CD4-positive, alpha-beta T cell treated with Interleukin-12 subunit alpha and Interleukin-12 subunit beta, for 1 hour (primary cell): Measurements from ENCODE around the gene LEMD2.

Source experiments
- DNase-seq: peaks from one replicate; pipeline ENCODE4 v3.0.0-alpha.2; 2020

Gene LEMD2

GRCh38 chr6:33754222-33754621, 34.7 kb downstream of the LEMD2 start:
- DNase-seq: no peak

DNA sequence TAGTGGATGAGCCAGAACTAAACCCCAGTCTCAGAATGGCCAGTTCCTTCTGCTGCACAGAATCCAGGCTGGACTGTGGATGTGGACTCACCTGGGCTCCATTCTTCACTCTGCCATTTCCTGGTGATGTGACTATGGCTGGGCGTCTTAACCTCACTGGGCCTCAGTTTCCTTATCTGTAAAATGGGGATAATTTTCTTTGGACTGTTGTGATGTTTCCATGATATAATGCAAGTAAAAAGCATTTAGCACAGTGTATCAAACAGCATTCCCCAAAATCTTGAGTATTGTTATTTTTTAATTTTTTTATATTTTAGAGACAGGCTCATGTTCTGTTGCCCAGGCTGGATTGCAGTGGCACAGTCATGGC, 36.3 kb downstream of the LEMD2 start:
- no peak for DNase-seq

- DNase-seq: no peak
Measured at GRCh38 chr6:33751771-33752645, 36.9 kb downstream of the LEMD2 start.

DNA sequence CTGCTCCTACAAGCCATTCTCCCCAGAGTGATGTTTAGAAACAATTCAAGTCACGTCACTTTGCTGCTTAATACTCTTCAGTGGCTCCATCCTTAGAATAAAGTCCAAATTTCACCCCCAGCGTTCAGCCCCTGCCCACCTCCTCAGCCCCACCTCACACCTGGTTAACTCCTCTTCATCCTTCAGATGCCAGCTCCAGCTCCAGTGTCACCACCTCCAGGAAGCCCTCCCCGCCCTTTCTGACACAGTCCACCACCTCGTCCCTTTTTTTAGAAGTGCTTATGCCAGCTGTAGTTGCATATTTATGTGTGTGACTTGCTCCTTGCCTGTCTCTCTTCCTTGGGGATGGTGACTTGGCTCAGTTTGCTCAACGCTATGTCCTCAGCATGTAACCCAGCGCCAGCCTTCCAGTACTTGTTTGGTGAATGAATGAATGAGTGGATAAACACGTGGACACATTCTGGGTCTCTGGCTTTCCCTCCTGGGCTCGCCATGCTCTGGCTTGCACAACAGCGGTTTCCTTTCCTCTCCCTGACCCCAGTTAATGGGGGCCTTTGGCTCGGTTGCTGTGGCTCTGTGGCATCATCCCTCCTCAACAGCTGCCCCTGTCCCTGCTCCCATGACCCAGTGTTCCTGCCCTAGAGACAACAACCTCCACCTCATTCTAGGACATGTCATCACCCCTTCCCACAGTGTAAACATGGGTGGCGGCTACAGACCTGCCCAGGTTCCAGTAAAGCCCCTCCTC, 38.5 kb downstream of the LEMD2 start:
- DNase-seq: no peak

DNA sequence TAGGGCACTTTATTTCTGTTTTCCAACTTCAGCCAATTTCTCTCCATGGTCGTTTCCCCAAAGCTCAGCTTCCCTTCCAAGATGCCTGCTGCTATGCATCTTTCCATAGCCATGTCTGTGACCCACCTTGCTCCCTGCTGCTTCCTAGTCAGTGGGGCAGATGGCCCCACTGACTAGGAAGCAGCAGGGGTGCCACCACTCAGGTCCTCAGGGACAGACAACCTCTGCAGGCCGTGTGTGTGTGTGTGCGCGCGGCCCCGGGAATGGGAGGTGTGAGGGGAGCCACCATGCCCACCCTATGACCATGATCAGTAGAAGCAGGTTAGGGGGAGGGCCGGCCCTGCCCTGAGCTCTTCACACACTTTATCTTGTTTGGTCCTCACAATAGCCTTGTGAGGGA, 39.5 kb downstream of the LEMD2 start:
- no peak for DNase-seq

GRCh38 chr6:33748841-33749240, 40.1 kb downstream of the LEMD2 start:
- DNase-seq: no peak

DNA sequence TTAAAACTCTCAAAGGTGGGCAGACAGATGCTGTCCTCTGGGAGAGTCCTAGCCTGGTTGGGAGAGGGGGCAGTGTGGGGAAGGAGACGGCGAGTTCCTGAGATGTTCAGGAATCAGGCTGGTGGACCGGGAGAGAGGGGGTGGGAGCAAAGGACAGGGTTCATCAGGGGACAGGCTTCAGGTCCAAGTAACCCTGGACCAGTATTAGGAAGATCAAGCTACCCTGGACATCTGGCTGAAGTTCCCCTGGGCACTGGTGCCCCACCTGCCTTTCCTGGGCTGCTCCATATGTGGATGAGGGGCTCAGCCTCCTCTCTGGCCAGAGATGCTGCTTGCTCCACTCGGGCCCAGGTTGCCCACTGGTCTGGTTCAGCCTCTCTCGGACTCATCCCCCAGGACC, 41.1 kb downstream of the LEMD2 start:
- no peak for DNase-seq

GRCh38 chr6:33746651-33747100, 42.3 kb downstream of the LEMD2 start, which contains the start of gene IP6K3:
TSS of gene IP6K3 (minus strand) at chr6:33746905. CDS start at chr6:33735476, 11,429 bp downstream.
- no peak for DNase-seq

DNA sequence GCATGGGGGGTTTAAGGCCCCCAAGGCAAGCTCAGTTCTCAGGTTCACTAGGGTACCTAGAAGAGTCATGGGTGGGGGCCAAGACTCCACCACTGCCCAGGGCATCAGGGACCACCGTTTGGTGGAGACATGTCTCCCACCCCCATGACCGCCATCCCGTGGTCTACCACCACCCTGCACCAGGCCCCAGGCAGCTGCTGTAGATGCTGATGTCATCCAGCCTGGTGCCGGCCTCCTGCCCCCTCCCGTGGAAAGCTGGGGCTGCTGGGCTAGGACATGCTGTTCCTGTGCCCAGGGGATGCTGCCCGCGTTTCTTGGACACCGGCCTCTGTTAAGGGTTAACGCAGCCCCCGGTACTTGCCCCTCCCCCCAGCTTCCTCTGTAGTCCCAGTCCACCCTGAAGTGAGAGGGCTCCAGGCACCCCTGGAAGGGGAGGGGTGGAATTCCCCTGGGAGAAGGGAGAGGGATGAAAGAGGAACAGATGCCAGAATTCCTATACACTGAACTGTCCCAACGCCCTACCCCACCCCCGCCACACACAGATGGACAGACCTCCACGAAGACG, 42.8 kb downstream of the LEMD2 start:
- DNase-seq: no peak

DNA sequence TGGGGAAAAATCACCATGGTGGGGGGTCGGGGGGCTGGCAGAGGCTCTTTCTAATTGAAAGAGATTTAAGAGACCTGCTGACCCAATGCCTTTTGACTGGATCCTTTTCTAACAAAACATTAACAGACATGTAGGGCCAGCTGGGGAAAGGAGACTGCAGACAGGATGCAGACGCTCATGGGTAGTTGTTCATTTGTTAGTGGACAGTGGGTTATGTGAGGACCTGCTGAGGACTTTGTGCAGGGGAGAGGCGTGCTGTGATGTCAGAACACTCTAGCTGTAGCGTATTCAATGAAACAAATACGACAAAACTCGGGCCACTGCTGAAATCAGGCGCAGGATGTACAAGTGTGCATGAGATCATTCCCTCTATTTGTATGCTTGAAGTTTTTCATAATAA, 43.4 kb downstream of the LEMD2 start:
- DNase-seq: no peak

- DNase-seq: no peak
Measured at GRCh38 chr6:33744895-33745546, 43.9 kb downstream of the LEMD2 start.

- DNase-seq: peak; percentile 76
Measured at GRCh38 chr6:33744001-33744848, 44.7 kb downstream of the LEMD2 start.

DNA sequence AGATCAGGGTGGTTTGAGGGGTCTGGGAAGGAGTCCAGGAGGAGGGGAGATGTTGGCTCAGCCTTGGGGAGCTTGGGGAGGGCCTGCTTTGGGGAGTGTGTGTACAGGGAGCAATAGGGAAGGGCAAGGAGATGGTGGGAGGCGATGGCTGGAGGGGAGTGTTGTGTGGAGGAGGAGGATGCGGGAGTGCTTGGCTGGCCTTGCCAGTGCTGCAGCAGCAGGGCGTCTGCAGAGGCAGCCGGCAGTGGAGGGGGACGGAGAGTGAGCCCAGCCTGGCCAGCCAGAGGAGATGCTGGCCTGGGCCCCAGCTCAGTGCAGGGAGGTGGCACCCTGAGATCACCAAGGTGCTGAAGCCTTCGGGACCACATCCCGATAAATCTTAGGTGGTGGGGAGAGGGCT, 46.1 kb downstream of the LEMD2 start:
- no peak for DNase-seq

- no peak for DNase-seq
Measured at GRCh38 chr6:33742092-33742491, 46.8 kb downstream of the LEMD2 start.

GRCh38 chr6:33740794-33741193, 48.1 kb downstream of the LEMD2 start:
- no peak for DNase-seq

DNA sequence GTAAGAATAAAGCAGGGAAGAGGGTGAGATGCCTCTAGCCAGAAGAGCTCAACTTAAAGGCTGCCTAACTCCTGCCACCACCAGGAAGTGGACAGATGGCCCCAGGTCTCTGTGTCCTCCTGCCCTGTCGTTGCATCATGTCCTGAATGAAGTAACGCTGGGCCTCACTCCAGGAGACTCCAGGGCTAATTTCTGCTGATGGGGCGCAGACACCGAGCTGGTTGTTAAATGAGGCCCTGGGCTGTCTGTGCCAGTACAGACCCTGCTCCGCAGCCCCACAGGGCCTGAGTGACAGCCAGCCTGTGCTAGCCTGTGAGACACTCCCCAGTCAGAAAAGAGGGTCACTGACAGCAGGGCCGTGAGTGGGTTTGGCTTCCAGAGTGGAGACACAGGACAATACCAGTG, 48.7 kb downstream of the LEMD2 start:
- DNase-seq: no peak

GRCh38 chr6:33739571-33739970, 49.4 kb downstream of the LEMD2 start:
- no peak for DNase-seq

GRCh38 chr6:33738879-33739278, 50.1 kb downstream of the LEMD2 start:
- DNase-seq: no peak

DNA sequence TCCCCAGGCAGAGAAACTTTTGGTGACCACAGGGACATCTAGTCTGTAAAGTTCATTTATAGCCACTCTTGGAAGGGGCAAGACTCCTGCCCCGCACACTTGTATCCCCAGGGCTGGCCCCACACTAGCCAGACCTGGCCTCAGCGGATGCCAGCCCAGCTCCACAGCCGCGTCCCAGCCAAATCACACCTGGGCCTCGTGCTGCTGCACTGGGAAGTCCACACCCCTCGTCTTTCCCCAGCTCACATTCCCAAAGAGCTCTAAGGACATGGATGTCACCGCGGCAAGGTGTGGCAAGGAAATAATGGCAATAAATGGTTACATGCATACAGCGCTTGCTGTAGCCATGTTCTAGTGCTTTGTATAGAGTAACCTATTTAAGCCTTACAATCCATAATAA, 50.8 kb downstream of the LEMD2 start:
- DNase-seq: no peak

DNA sequence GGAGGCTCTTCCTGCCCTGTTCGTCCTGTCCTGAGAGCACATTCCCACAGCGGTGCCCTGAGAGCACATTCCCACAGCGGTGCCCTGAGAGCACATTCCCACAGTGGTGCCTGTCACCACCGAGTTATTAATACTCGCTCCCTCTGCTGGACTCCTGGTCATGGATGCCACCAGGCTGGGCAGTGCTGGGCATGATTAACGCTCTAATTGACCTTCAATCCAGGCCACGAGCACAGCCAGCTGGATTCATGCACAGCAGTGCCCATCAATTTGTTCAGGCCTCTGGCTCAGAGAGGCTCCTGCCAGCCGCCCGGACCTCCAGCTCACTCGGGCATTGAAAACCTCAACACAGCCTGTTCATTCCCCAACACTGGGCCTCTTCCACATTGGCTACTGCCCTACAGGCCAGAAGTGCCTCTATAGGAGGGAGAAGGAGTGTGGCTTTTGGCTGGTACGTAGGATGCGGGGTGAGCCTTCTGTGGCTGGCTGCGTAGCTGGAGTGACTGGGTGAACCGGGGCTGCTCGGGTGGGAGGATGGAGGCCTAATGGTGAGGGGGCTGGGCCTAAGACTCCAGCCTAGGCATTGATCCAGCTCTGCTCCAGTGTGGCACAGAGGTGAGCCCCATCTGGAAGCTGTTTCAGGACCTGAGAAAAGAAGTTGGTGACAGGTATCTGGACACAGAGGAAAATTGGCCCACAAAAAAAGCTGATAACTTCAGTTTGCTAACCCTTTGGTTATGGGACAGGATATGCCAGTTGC, 51.5 kb downstream of the LEMD2 start:
- no peak for DNase-seq

GRCh38 chr6:33735216-33735615, 53.7 kb downstream of the LEMD2 start:
- DNase-seq: no peak

DNA sequence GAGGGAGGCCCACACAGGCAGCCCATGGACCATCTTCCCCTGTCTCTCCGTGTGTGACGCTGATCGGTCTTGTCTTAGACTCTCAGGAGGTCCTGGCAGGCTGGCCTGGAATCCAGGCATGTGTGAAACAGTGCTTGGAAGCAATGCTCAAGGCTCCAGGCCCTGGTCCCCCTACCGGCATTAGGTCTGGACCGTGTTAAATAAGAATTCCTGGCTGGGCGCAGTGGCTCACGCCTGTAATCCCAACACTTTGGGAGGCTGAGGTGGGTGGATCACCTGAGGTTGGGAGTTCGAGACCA, 55.3 kb downstream of the LEMD2 start:
- no peak for DNase-seq
